Hepatocyte (in vitro differentiated cells): ENCODE data around the gene DENND1C.

Experiments
- CTCF ChIP-seq: fragments of 200-600 bp; sonication (generic); IDR thresholded peaks from 2 replicates; pipeline ENCODE4 v1.5.1; 2016; ENCODE audit warnings: antibody characterized with exemption, mild to moderate bottlenecking; ENCODE audit not compliant: poor library complexity
- EZH2 ChIP-seq: fragments of 200-600 bp; sonication (generic); IDR thresholded peaks from 2 replicates; pipeline ENCODE4 v1.6.1; 2016; ENCODE audit warnings: antibody characterized with exemption, mild to moderate bottlenecking, borderline replicate concordance

GRCh38 chr19:6509118-6509971 lies 27.8 kb upstream of the DENND1C start:
- no peak for TF ChIP-seq CTCF
- no peak for TF ChIP-seq EZH2
